Activated CD4-positive, alpha-beta T cell treated with anti-CD3 and anti-CD28 coated beads for 4 hours (primary cell): Measurements from ENCODE around the gene CLSTN3.

Experiments used
- DNase-seq, 2 donors: peaks; one replicate each; pipeline ENCODE4 v3.0.0-alpha.2; 2020

Gene CLSTN3

GRCh38 chr12:7193674-7194073, 63.5 kb downstream of the CLSTN3 start:
- no peak for DNase-seq

DNA sequence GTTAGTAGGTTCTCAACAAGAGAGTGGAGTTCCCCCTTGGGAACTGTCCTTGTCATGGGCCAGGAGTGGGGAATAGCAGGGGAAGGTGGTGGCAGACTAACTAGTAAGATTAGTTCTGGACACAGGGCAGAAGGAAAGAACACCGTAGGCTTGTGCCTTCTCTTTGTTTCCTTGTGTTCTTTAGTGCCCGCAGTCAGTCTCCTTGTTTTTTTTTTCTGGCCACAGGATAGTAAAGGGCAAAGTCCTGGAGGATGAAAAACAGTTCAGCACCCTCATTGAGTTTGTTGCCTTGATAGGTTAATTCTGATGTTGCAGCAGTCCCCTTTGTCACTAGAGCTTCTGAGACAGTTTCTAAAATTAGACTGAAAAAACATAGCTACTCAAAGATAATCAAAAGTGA, 67.7 kb downstream of the CLSTN3 start:
- no peak for DNase-seq

DNA sequence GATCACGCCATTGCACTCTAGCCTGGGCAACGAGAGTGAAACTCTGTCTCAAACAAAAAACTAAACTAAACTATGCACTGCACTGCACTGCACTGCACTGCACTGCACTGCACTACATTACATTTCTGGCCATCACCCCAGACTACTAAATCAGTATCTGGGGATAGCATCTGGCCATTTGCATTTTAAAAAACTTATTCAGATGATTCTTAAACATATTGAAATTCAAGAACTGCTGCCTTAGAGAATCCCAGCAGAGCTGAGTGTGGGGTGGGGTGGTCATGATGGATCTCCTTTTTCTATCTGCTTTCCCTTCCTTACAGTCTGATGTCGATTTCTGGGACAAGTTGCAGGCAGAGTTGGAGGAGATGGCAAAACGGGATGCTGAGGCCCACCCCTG, 72.9 kb downstream of the CLSTN3 start:
- no peak for DNase-seq

- DNase-seq = no peak
Observed at GRCh38 chr12:7205091-7205490, 74.9 kb downstream of the CLSTN3 start.

DNA sequence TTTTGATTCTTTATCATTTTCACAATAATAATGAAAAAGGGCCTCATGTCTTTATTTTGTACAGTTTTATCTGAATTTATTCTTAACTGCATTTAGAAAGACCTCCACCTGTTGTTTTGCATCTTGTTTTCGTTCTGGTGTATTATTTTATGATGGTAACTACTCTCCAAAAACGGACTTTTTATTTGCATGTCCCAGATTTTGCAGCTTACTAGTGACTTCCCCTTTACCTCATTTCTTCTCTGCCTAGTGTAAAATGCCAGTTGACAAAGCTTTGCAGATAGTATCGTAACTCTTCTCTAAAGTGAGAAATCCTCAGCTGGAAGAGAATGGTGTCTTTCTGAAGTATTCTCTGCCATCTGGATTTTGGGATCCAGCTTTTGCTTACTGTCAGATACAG, 76.5 kb downstream of the CLSTN3 start:
- no peak for DNase-seq

DNA sequence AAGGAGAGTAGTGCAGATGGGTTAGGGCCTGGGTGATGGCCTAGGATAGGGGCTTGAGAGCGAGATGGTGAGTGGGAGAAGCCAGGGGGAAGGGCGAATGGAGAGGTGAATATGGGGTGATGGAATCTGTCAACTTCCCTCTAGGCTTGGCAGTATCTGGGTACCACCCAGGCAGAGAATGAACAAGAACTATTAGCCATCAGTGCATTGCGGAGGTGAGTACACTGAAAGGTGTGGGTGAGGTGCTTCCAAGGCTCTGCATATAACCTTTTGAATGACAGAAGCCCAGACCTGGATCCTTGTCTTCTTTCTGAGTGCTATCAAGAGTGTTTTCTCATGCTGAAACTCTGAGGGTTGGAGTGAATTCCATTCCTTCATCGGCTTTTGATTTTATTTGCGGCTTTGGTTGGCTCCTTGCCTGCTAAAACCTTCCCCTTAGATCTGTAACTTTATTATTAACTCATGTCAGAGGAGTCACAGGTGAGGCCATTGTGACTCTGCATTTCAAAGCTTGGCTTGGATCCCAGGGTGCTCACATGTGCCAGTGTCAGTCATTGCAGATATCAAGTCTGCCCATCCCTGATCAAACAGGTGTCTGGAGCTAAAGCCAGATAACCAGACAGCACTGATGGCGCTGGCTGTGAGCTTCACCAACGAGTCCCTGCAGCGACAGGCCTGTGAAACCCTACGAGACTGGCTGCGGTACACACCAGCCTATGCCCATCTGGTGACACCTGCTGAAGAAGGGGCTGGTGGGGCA, 77.9 kb downstream of the CLSTN3 start:
- no peak for DNase-seq
